Activated T-cell treated with anti-CD3 and anti-CD28 coated beads, Interleukin-2, amount 50 U/mL, for 72 hours (primary cell): ENCODE measurements around the gene TSPAN10. TPM values are rescaled to one million over a fixed set of nuclear protein-coding genes. Genes with fewer than 3 reads are reported as not detected.

ENCODE experiments used
- ATAC-seq, 2 donors: fragments of 150-1000 bp; cut with Tn5 transposase; replicated peaks in 1 of 2; 2 replicates each; pipeline ENCODE4 v1.10.0; 2021; ENCODE audit warnings: moderate library complexity in 2 of 2, mild to moderate bottlenecking in 1 of 2
- DNase-seq, 2 donors: peaks; one replicate each; pipeline ENCODE4 v3.0.0; 2021 to 2022; ENCODE audit warnings: mixed read lengths in 1 of 2
- H3K27ac Mint-ChIP-seq: one replicate; pipeline ENCODE4 v1.8.0; 2022; ENCODE audit warnings: mild to moderate bottlenecking, moderate library complexity, mixed read lengths
- H3K27me3 Mint-ChIP-seq: one replicate; pipeline ENCODE4 v1.8.0; 2022; ENCODE audit warnings: low read depth, mixed read lengths
- H3K36me3 Mint-ChIP-seq, 2 donors: one replicate each; pipeline ENCODE4 v1.8.0; 2022; ENCODE audit warnings: mixed read lengths in 2 of 2, mild to moderate bottlenecking in 1 of 2; ENCODE audit not compliant: insufficient read depth in 2 of 2
- H3K4me1 Mint-ChIP-seq: one replicate; pipeline ENCODE4 v1.8.0; 2022; ENCODE audit warnings: low read depth, mixed read lengths
- H3K4me3 Mint-ChIP-seq, 2 donors: one replicate each; pipeline ENCODE4 v1.8.0; 2022; ENCODE audit warnings: mild to moderate bottlenecking in 2 of 2, mixed read lengths in 2 of 2, moderate library complexity in 2 of 2
- H3K9me3 Mint-ChIP-seq, 2 donors: one replicate each; pipeline ENCODE4 v1.8.0; 2022; ENCODE audit warnings: mixed read lengths in 2 of 2
- total RNA-seq, 2 donors: library from RNA; stranded (reverse); gene quantifications; one replicate each; pipeline ENCODE4 v1.2.3, GENCODE V29; 2022

Gene TSPAN10
- total RNA-seq, 2 donors from 2014 or later, result 0.63 to 1.1 TPM

GRCh38 chr17:81656118-81656743, 19.2 kb downstream of the TSPAN10 start, which contains the start of gene PDE6G:
Gene PDE6G, minus strand, starts transcription at chr17:81656542. Its CDS starts 3,237 bp downstream, at chr17:81653305.
- peaks cover 6% of the 10 kb centered on the region for H3K27me3 Mint-ChIP-seq
- H3K27ac Mint-ChIP-seq, result no peak within 1 kb of the TSS
- DNase-seq (no peak), ATAC-seq (no peak)
- no peaks in the 10 kb centered on the region for H3K36me3 Mint-ChIP-seq
- no peaks in the 10 kb centered on the region for H3K9me3 Mint-ChIP-seq
- H3K4me1 Mint-ChIP-seq, result peaks cover 21% of the 10 kb centered on the region
- no peak within 1 kb of the TSS for H3K4me3 Mint-ChIP-seq

GRCh38 chr17:81656835-81657234, 19.8 kb downstream of the TSPAN10 start:
- Mint-ChIP-seq H3K4me3 (no peak overlapping the region), H3K36me3 (no peaks in the 10 kb centered on the region), H3K4me1 (peaks cover 18% of the 10 kb centered on the region), H3K27ac (no peak overlapping the region), H3K9me3 (no peaks in the 10 kb centered on the region), H3K27me3 (peaks cover 2% of the 10 kb centered on the region)
- ATAC-seq, result no peak
- no peak for DNase-seq

DNA sequence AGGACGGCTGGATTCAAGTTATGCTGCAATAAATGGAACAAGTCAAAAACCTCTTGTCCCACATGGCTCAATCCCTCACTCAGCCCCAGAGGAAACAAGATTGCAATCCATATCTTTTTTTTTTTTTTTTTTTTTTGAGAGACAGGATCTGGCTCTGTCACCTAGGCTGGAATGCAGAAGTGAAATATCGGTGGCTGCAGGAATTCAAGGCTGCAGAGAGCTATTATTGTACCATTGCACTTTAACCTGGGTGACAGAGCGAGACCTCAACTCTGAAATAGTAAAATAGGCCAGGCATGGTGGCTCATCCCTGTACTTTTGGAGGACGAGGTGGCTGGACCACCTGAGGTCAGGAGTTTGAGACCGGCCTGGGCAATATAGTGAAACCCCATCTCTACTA, 22.0 kb downstream of the TSPAN10 start:
- no peak for ATAC-seq

DNA sequence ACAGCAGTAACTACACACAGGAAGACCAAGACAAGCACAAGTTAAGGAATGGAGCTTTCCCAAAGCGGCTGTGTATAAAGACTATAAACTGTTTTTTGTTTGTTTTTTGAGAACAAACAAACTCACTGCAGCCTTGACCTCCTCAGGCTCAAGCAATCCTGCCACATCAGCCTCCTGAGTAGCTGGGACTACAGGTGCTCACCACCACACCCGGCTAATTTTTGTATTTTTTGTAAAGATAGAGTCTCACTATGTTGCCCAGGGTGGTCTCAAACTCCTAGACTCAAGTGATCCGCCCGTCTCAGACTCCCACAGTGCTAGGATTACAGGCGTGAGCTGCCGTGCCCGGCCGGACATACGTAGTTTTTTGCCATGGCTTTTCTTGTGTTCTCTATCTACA, 23.4 kb downstream of the TSPAN10 start:
- DNase-seq, result no peak
- ATAC-seq, result no peak
- Mint-ChIP-seq H3K4me3 (no peak overlapping the region), H3K27me3 (no peaks in the 10 kb centered on the region), H3K27ac (no peak overlapping the region), H3K36me3 (peaks cover 0 to 2% of the 10 kb centered on the region in 2 donors), H3K4me1 (peaks cover 29% of the 10 kb centered on the region), H3K9me3 (no peaks in the 10 kb centered on the region)

More for the DNA sequence above, 22.0 kb downstream of the TSPAN10 start:
- no peaks in the 10 kb centered on the region for H3K9me3 Mint-ChIP-seq
- no peak for DNase-seq
- H3K27ac Mint-ChIP-seq, result no peak overlapping the region
- no peaks in the 10 kb centered on the region for H3K36me3 Mint-ChIP-seq
- H3K4me1 Mint-ChIP-seq, result peaks cover 19% of the 10 kb centered on the region
- no peaks in the 10 kb centered on the region for H3K27me3 Mint-ChIP-seq
- no peak overlapping the region for H3K4me3 Mint-ChIP-seq

DNA sequence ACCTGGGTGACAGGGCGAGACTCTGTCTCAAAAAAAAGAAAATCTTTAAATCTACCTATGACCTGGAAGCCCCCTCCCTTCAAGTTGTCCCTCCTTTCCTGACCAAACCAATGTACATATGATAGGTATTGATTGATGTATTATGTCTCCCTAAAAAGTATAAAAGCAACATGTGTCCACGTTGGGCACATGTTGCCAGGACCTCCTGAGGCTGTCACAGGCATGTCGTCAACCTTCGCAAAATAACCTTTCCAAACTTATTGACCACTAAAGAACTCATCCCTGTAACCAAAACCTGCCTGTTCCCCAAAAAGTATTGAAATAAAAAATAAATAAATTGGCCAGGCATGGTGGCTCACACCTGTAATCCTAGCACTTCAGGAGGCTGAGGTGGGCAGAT, 25.0 kb downstream of the TSPAN10 start:
- DNase-seq, result no peak
- no peaks in the 10 kb centered on the region for H3K9me3 Mint-ChIP-seq
- H3K27me3 Mint-ChIP-seq, result no peaks in the 10 kb centered on the region
- H3K4me3 Mint-ChIP-seq, result no peak overlapping the region
- H3K27ac Mint-ChIP-seq, result no peak overlapping the region
- no peak for ATAC-seq
- peaks cover 0 to 5% of the 10 kb centered on the region in 2 donors for H3K36me3 Mint-ChIP-seq
- peaks cover 38% of the 10 kb centered on the region for H3K4me1 Mint-ChIP-seq

- Mint-ChIP-seq H3K9me3 (no peaks in the 10 kb centered on the region), H3K4me3 (peak overlapping the region; percentile 18 to 96), H3K4me1 (peaks cover 57% of the 10 kb centered on the region), H3K27ac (peak overlapping the region; percentile 46), H3K27me3 (no peaks in the 10 kb centered on the region), H3K36me3 (peaks cover 4 to 12% of the 10 kb centered on the region in 2 donors)
- DNase-seq (no peak), ATAC-seq (no peak)
Observed at GRCh38 chr17:81664051-81664470, 27.1 kb downstream of the TSPAN10 start.

GRCh38 chr17:81665205-81666091, 28.5 kb downstream of the TSPAN10 start:
- Mint-ChIP-seq H3K27me3 (no peaks in the 10 kb centered on the region), H3K4me3 (peak overlapping the region; percentile 94 to 96), H3K4me1 (peaks cover 57% of the 10 kb centered on the region), H3K27ac (peak overlapping the region; percentile 88), H3K9me3 (no peaks in the 10 kb centered on the region), H3K36me3 (peaks cover 4 to 21% of the 10 kb centered on the region in 2 donors)
- peak; percentile 22 to 40 for ATAC-seq
- DNase-seq, result peak; percentile 40 to 48

DNA sequence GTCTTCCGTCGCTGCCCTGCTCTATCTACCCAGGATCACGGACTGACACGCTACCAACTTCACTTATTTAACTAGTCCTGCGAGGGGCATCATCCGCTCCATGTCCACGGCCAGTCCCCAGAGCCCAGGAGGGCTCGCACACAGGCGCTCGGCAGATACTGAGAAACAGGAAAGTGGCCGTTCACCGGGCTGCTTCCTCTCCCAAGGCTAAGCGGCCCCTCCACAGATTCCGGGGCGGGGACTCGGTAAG, 29.0 kb downstream of the TSPAN10 start:
- Mint-ChIP-seq H3K9me3 (no peaks in the 10 kb centered on the region), H3K4me3 (peak overlapping the region; percentile 94 to 96), H3K36me3 (peaks cover 4 to 21% of the 10 kb centered on the region in 2 donors), H3K27ac (peak overlapping the region; percentile 88), H3K27me3 (no peaks in the 10 kb centered on the region), H3K4me1 (peaks cover 57% of the 10 kb centered on the region)
- peak in 1 of 2 donors; percentile 22 for ATAC-seq
- DNase-seq, result no peak

- Mint-ChIP-seq H3K27me3 (no peaks in the 10 kb centered on the region), H3K4me1 (peaks cover 57% of the 10 kb centered on the region), H3K4me3 (peak within 1 kb of the TSS; percentile 94 to 96), H3K36me3 (peaks cover 4 to 23% of the 10 kb centered on the region in 2 donors), H3K9me3 (no peaks in the 10 kb centered on the region), H3K27ac (peak within 1 kb of the TSS; percentile 88)
- peak; percentile 97 to 98 for ATAC-seq
- DNase-seq, result peak; percentile 95 to 97
Observed at GRCh38 chr17:81666342-81667191, 29.6 kb downstream of the TSPAN10 start, which contains the start of the genes CCDC137 and OXLD1. Gene CCDC137, plus strand, starts transcription at chr17:81666737. Its CDS starts 30 bp downstream, at chr17:81666767. Gene OXLD1, minus strand, starts transcription at chr17:81666605. Its CDS starts 28 bp downstream, at chr17:81666577.

DNA sequence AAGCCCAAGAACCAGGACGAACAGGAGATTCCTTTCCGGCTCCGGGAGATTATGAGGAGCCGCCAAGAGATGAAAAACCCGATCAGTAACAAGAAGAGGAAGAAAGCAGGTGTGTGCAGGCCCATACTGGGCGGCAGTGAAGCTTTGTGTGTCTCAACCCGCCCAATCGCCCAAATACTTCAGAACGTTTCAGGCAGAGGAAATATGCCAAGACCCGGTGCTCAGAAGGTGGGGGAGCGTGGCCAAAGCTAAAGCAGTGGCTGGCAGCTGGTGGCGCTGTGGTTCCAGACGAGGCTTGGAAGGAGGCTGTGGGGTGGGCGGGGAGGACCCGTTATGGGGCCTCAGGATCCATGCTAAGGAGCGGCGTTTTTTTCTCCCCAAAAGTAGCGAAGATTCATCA, 30.8 kb downstream of the TSPAN10 start:
- no peaks in the 10 kb centered on the region for H3K27me3 Mint-ChIP-seq
- H3K36me3 Mint-ChIP-seq, result peaks cover 4 to 27% of the 10 kb centered on the region in 2 donors
- peaks cover 55% of the 10 kb centered on the region for H3K4me1 Mint-ChIP-seq
- DNase-seq (no peak), ATAC-seq (no peak)
- H3K9me3 Mint-ChIP-seq, result no peaks in the 10 kb centered on the region
- H3K27ac Mint-ChIP-seq, result no peak overlapping the region
- peak overlapping the region; percentile 94 to 96 for H3K4me3 Mint-ChIP-seq

GRCh38 chr17:81672504-81672903, 35.5 kb downstream of the TSPAN10 start:
- no peak for DNase-seq
- no peak overlapping the region for H3K27ac Mint-ChIP-seq
- ATAC-seq, result no peak
- peaks cover 19% of the 10 kb centered on the region for H3K4me1 Mint-ChIP-seq
- no peak overlapping the region for H3K4me3 Mint-ChIP-seq
- H3K27me3 Mint-ChIP-seq, result no peaks in the 10 kb centered on the region
- H3K9me3 Mint-ChIP-seq, result no peaks in the 10 kb centered on the region
- H3K36me3 Mint-ChIP-seq, result peaks cover 4 to 24% of the 10 kb centered on the region in 2 donors

DNA sequence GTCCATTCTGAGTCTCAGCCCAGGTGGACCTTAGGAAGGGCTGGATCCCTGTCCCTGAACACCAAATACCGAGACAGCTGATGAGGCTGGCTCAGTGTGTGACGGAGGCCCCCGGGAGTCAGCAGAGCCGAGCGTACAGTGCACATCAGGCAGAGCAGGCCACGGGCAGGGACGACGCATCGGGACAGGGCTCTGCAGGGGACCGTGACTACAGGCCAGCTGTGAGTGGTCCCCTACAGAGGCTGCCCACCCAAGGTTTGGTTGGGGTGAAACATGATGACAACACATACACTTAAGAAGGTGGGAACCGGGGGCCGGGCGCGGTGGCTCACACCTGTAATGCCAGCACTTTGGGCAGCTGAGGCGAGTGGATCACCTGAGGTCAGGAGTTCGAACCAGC, 36.0 kb downstream of the TSPAN10 start:
- Mint-ChIP-seq H3K27ac (no peak overlapping the region), H3K4me3 (no peak overlapping the region), H3K9me3 (no peaks in the 10 kb centered on the region), H3K4me1 (peaks cover 14% of the 10 kb centered on the region), H3K36me3 (peaks cover 2 to 21% of the 10 kb centered on the region in 2 donors), H3K27me3 (no peaks in the 10 kb centered on the region)
- ATAC-seq (peak; percentile 17 to 21), DNase-seq (no peak)
